HepG2 (cell line): Measurements from ENCODE around the gene FAM50A. TPM values are rescaled to one million over a fixed set of nuclear protein-coding genes. Genes with fewer than 3 reads are reported as not detected.

Experiments used
- HCFC1 ChIP-seq: fragments of 150-350 bp; IDR thresholded peaks from 2 replicates; pipeline ENCODE4 v1.6.1; 2014; ENCODE audit warnings: low read depth, low read length
- HNF1B ChIP-seq: sonication (generic); formaldehyde crosslinking; IDR thresholded peaks from 2 replicates; pipeline ENCODE4 v1.5.1; 2020; ENCODE audit warnings: mild to moderate bottlenecking, moderate library complexity, missing genetic modification reagents
- KDM5A ChIP-seq: fragments of 200-600 bp; sonication (generic); IDR thresholded peaks from 2 replicates; pipeline ENCODE4 v1.7.0; 2018; ENCODE audit warnings: antibody characterized with exemption, mild to moderate bottlenecking, low read length, borderline replicate concordance
- PBX3 ChIP-seq: sonication (generic); formaldehyde crosslinking; IDR thresholded peaks from 2 replicates; pipeline ENCODE4 v1.8.1; 2023; ENCODE audit warnings: missing genetic modification reagents, inconsistent platforms, borderline replicate concordance
- SMAD3 ChIP-seq: sonication (generic); formaldehyde crosslinking; IDR thresholded peaks from 2 replicates; pipeline ENCODE4 v1.4.0; 2020; ENCODE audit warnings: missing genetic modification reagents
- ZNF558 ChIP-seq: sonication (generic); formaldehyde crosslinking; IDR thresholded peaks from 2 replicates; pipeline ENCODE4 v1.9.0; 2022; ENCODE audit warnings: mild to moderate bottlenecking, missing genetic modification reagents, borderline replicate concordance
- polyA plus RNA-seq, 8 experiments: library from polyadenylated mRNA; depleted of rRNA in 3 of 8; stranded (reverse) in 7 of 8; unstranded in 1 of 8; fragments of >200 nt; fragmentation: Illumina TruSeq in 4 of 8; extraction: Trizol in 4 of 8; gene quantifications; 2 replicates each; pipeline versions ENCODE4 v1.2.1 to v1.2.3, GENCODE V29; 2011 to 2016; ENCODE audit warnings: low read depth in 4 of 8, missing spikeins in 1 of 8, mixed read lengths in 1 of 8; ENCODE audit not compliant: insufficient read depth in 1 of 8
- total RNA-seq, 5 experiments: library from RNA; depleted of rRNA; stranded (reverse); fragments of >200 nt; fragmentation: Illumina TruSeq; extraction: Trizol; gene quantifications; 2 replicates each; pipeline ENCODE4 v1.2.3, GENCODE V29; 2016; ENCODE audit warnings: low read depth in 1 of 5

The FAM50A gene
- total and polyA plus RNA-seq, 2 of the 13 experiments (the other 11 are each of a cell fraction or from before 2014, with no cell fraction given), result 30.7 to 40.7 TPM

DNA sequence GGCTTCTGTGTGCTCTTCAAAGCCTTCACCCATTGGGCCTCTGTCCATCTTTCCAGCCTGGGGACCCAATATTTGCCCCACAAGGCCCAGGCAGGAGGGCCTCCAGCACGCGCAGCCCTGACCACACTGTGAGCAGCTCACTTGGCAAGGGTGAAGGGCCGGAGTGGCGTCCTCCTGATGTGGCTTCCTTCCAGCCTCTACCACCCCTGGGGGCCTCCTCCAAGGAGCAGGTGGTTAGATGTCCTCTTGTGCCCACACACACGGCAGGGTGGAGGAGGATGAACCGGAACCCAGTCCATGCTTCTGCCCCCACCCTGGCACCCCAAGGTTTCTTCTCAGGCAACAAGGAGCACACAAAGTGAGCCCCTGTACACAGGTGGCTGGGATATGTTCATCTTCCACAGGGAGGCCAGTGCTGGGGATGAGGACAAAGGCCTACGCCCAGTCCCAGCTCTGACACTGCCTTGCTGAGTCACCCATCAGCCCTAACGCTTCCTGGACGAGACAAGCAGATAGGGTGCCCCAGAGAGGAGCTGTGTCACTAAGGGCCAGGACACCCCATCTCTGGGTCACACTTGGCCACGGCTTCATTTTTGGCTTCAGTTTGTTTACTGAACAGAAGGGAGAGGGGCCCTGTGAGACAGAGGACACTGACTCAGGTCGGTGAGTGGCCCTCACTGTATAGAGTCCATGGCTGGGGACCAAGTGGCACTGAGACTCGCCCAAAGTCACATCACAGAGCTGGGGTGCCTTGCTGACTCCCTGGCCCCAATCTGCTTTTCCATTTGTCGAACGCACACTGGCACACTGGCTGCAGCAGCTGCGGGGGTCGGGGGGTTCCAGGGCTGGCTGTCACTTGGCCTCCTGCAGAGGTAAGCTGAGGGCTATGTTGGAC lies 40.6 kb downstream of the FAM50A start (continued):
- no peak for TF ChIP-seq PBX3 (CRISPR knock-in tag)
- no peak for TF ChIP-seq ZNF558 (CRISPR knock-in tag)
- no peak for TF ChIP-seq KDM5A
- no peak for TF ChIP-seq HCFC1
- TF ChIP-seq SMAD3 (CRISPR knock-in tag), result no peak
- TF ChIP-seq HNF1B, result no peak
